Coronary artery (tissue), 2 donors: ENCODE results near the gene FOXP3.

Experiments
- DNase-seq: peaks from one replicate; pipeline ENCODE4 v3.0.0-alpha.2; 2017; ENCODE audit warnings: low spot score
- H3K27ac ChIP-seq, 2 donors: fragments of 200-600 bp; sonication (generic); one replicate each; pipeline ENCODE4 v1.5.1; 2016 to 2019
- H3K4me3 ChIP-seq: fragments of 200-600 bp; sonication (generic); 2 replicates; pipeline ENCODE4 v1.5.1; 2016; ENCODE audit warnings: mild to moderate bottlenecking, moderate library complexity
- TF ChIP-seq, protein P1 (sequence below): fragments of 200-600 bp; sonication (generic); IDR thresholded peaks from one replicate; pipeline ENCODE4 v1.5.1; 2019; ENCODE audit warnings: antibody characterized with exemption

FOXP3 gene

GRCh38 chrX:49250066-49250465 is 14.4 kb downstream of the FOXP3 start:
- TF ChIP-seq, protein P1, sequence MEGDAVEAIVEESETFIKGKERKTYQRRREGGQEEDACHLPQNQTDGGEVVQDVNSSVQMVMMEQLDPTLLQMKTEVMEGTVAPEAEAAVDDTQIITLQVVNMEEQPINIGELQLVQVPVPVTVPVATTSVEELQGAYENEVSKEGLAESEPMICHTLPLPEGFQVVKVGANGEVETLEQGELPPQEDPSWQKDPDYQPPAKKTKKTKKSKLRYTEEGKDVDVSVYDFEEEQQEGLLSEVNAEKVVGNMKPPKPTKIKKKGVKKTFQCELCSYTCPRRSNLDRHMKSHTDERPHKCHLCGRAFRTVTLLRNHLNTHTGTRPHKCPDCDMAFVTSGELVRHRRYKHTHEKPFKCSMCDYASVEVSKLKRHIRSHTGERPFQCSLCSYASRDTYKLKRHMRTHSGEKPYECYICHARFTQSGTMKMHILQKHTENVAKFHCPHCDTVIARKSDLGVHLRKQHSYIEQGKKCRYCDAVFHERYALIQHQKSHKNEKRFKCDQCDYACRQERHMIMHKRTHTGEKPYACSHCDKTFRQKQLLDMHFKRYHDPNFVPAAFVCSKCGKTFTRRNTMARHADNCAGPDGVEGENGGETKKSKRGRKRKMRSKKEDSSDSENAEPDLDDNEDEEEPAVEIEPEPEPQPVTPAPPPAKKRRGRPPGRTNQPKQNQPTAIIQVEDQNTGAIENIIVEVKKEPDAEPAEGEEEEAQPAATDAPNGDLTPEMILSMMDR, result no peak
- no peak for DNase-seq
- no peak overlapping the region for H3K27ac ChIP-seq
- H3K4me3 ChIP-seq, result no peak overlapping the region

DNA sequence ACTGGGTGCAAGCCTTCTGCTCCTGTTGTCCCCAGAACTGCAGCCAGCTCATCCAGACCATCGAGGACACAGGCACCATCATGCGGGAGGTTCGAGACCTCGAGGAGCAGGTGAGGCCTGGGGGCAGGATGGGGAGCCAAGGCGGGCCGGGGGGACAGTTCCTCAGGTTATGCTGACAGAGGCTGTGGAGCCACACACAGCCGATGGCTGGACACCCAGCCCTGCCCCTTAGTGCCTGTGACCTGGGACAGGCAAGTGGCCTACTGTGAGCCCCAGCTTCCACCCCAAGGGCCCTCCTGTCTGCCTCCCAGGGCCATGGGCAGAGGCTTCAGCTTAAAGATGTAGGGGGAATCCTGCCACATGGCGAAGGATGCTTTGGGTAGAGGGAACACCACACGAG is 14.9 kb downstream of the FOXP3 start:
- Histone ChIP-seq H3K4me3 (no peak overlapping the region), H3K27ac (no peak overlapping the region)
- TF ChIP-seq, protein P1, result no peak
- DNase-seq, result no peak

DNA sequence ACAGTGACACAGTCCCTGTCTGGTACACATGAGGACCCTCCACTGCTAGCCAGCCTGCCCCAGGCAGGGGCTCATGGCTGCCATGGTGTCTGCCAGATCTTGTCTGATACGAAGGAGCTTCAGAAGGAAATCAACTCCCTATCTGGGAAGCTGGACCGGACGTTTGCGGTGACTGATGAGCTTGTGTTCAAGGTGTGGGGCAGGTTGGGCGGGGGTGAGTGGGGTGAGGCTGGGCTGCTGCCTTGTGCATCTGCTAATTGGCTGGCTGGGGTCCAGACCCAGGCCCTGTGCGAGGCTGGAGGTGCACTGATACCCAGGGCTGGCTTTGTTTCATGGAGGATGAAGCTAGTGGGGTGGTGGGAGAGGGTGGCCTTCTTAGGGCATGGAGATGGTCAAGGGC is 15.4 kb downstream of the FOXP3 start:
- Histone ChIP-seq H3K4me3 (no peak overlapping the region), H3K27ac (no peak overlapping the region)
- no peak for DNase-seq
- TF ChIP-seq, protein P1, result no peak

DNA sequence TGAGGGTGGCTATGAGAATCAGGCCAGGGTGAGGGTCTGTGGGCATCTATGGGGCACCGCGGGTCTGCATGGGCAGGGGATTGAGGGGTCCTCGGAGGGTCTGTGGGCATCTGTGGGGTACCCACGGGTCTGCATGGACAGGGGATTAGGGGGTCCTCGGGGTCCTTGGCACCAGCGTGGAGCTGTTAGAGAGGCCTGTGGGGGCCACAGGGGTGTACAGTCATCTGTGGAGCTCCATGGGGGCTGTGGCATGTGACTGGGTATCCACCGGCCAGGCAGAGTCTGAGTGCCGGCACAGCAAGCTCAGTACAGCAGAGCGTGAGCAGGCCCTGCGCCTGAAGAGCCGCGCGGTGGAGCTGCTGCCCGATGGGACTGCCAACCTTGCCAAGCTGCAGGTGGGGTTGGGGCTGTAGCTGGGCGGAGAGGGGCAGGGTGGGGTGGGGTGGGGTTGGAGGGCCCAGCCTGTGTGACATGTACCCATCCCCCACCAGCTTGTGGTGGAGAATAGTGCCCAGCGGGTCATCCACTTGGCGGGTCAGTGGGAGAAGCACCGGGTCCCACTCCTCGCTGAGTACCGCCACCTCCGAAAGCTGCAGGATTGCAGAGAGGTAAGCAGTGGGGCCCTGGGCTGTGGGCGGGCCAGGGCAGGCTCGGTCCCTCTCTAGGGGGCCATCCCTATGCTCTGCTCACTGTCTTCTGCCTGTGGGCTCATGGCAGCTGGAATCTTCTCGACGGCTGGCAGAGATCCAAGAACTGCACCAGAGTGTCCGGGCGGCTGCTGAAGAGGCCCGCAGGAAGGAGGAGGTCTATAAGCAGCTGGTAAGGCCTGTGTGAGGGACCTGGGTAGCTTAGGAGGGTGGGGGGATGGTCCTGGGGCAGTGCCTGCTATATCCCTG is 16.3 kb downstream of the FOXP3 start:
- TF ChIP-seq, protein P1, result no peak

GRCh38 chrX:49247346-49247745 is 17.2 kb downstream of the FOXP3 start:
- no peak overlapping the region for H3K27ac ChIP-seq
- no peak for DNase-seq
- TF ChIP-seq, protein P1, result no peak
- no peak overlapping the region for H3K4me3 ChIP-seq

More for the DNA sequence above, 16.3 kb downstream of the FOXP3 start:
- Histone ChIP-seq H3K4me3 (no peak overlapping the region), H3K27ac (no peak overlapping the region)
- no peak for DNase-seq

DNA sequence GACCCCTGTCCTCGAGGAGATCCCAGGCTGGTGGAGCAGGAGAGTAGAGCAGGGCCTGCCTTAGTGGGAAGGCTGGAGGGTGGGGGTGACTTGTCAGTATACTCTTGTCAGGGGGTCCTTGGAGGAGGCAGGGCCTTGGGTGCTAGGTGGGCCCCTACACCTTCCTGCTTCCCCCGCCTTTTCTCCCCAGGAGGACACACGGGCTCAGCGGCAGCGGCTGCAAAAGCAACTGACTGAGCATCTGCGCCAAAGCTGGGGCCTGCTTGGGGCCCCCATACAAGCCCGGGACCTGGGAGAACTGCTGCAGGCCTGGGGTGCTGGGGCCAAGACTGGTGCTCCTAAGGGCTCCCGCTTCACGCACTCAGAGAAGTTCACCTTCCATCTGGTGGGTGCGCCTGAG is 18.0 kb downstream of the FOXP3 start:
- Histone ChIP-seq H3K4me3 (no peak overlapping the region), H3K27ac (no peak overlapping the region)
- DNase-seq, result no peak
- TF ChIP-seq, protein P1, result no peak

GRCh38 chrX:49244207-49244606 is 20.3 kb downstream of the FOXP3 start:
- Histone ChIP-seq H3K27ac (no peak overlapping the region), H3K4me3 (no peak overlapping the region)
- TF ChIP-seq, protein P1, result no peak
- no peak for DNase-seq
